H1 (cell line): Measurements from ENCODE around the gene NME4. TPM values are rescaled to one million over a fixed set of nuclear protein-coding genes. Genes with fewer than 3 reads are reported as not detected.

ENCODE experiments used
- CTCF ChIA-PET: fragments of 300-600 bp; sonication (Branson Sonifier 250); formaldehyde crosslinking; loops from one replicate; lab custom pipeline; 2021; ENCODE audit not compliant: partially characterized antibody; lab: Charles Lee
- POLR2A ChIA-PET: fragments of 300-600 bp; sonication (Branson Sonifier 250); formaldehyde crosslinking; loops from one replicate; lab custom pipeline; 2021; ENCODE audit warnings: inconsistent platforms; ENCODE audit not compliant: partially characterized antibody; lab: Charles Lee
- DNase-seq, 2 experiments: peaks; one replicate each; pipeline versions ENCODE4 v3.0.0 to v3.0.0-alpha.2; 2010 to 2022; ENCODE audit warnings: low spot score in 2 of 2, low read depth in 1 of 2, mixed read lengths in 1 of 2
- FAIRE-seq: peaks from 2 replicates; lab custom pipeline; 2011; peaks lifted over from hg19 to GRCh38; lab: Jason Lieb, UNC
- H2AFZ ChIP-seq: 2 replicates; pipeline ENCODE4 v1.8.1; 2012; ENCODE audit warnings: low read length, inconsistent platforms
- H2AK5ac ChIP-seq: 2 replicates; pipeline ENCODE4 v1.6.1; 2013; ENCODE audit warnings: low read depth, low read length
- H2BK120ac ChIP-seq: replicated peaks from 2 replicates; pipeline ENCODE3; 2013; ENCODE audit warnings: low read depth, low read length, inconsistent platforms
- H2BK12ac ChIP-seq: 2 replicates; pipeline ENCODE4 v1.6.1; 2013; ENCODE audit warnings: low read depth, low read length
- H2BK15ac ChIP-seq: 2 replicates; pipeline ENCODE4 v1.6.1; 2013; ENCODE audit warnings: low read length
- H2BK20ac ChIP-seq: 2 replicates; pipeline ENCODE4 v1.6.1; 2013; ENCODE audit warnings: low read length
- H2BK5ac ChIP-seq: 2 replicates; pipeline ENCODE4 v1.6.1; 2013; ENCODE audit warnings: low read depth, low read length
- H3K14ac ChIP-seq: 2 replicates; pipeline ENCODE4 v1.6.1; 2013; ENCODE audit warnings: inconsistent platforms; ENCODE audit not compliant: insufficient read length
- H3K18ac ChIP-seq: 2 replicates; pipeline ENCODE4 v1.6.1; 2013; ENCODE audit warnings: low read length; ENCODE audit errors: extremely low read depth
- H3K23ac ChIP-seq: 2 replicates; pipeline ENCODE4 v1.6.1; 2013; ENCODE audit warnings: inconsistent platforms; ENCODE audit not compliant: insufficient read length
- H3K23me2 ChIP-seq: 2 replicates; pipeline ENCODE4 v1.6.1; 2013; ENCODE audit warnings: low read depth, low read length
- H3K27ac ChIP-seq: 2 replicates; pipeline ENCODE4 v1.6.1; 2011; ENCODE audit warnings: low read depth, low read length, inconsistent platforms
- H3K27me3 ChIP-seq, 4 experiments: replicated peaks in 1 of 4; 1 replicate in 1 of 4; 2 replicates in 3 of 4; pipeline versions ENCODE4 v1.6.1 to v1.8.1; 2011 to 2013; ENCODE audit warnings: low read length in 3 of 4, mild to moderate bottlenecking in 3 of 4, inconsistent platforms in 2 of 4, mixed read lengths in 2 of 4, moderate library complexity in 1 of 4; ENCODE audit not compliant: control insufficient read depth in 3 of 4, insufficient read depth in 3 of 4; ENCODE audit errors: extremely low read depth in 1 of 4
- H3K36me3 ChIP-seq, 4 experiments: 2 replicates each; pipeline versions ENCODE4 v1.6.1 to v1.8.1; 2011 to 2013; ENCODE audit warnings: mild to moderate bottlenecking in 4 of 4, low read length in 3 of 4, moderate library complexity in 2 of 4, control low read depth in 1 of 4, inconsistent platforms in 1 of 4; ENCODE audit not compliant: insufficient read depth in 4 of 4, control insufficient read depth in 2 of 4
- H3K4ac ChIP-seq: replicated peaks from 2 replicates; pipeline ENCODE3; 2013; ENCODE audit warnings: low read length, low read depth, mixed read lengths, inconsistent platforms; ENCODE audit not compliant: insufficient read length
- H3K4me1 ChIP-seq, 4 experiments: replicated peaks in 1 of 4; 1 replicate in 1 of 4; 2 replicates in 3 of 4; pipeline versions ENCODE4 v1.6.1 to v1.8.1; 2011 to 2013; ENCODE audit warnings: low read length in 3 of 4, inconsistent platforms in 2 of 4, mixed read lengths in 1 of 4; ENCODE audit not compliant: insufficient read depth in 4 of 4, control insufficient read depth in 3 of 4
- H3K4me2 ChIP-seq, 2 experiments: 2 replicates each; pipeline versions ENCODE4 v1.6.1 to v1.8.1; 2011 to 2013; ENCODE audit warnings: low read depth in 2 of 2, low read length in 2 of 2, control low read depth in 1 of 2, inconsistent platforms in 1 of 2, mild to moderate bottlenecking in 1 of 2; ENCODE audit not compliant: insufficient read depth in 1 of 2
- H3K4me3 ChIP-seq, 4 experiments: fragments of 200-600, 300-600 bp in 1 of 4; sonication (generic), shearing (Covaris generic), sonication (Bioruptor Twin) in 1 of 4; 2 replicates each; pipeline versions ENCODE4 v1.5.1 to v1.8.1; 2011 to 2016; ENCODE audit warnings: low read length in 4 of 4, low read depth in 3 of 4, control low read depth in 2 of 4, inconsistent platforms in 2 of 4, mild to moderate bottlenecking in 2 of 4, mixed read lengths in 1 of 4, moderate library complexity in 1 of 4; ENCODE audit not compliant: insufficient read depth in 2 of 4; ENCODE audit errors: extremely low read depth in 1 of 4
- H3K56ac ChIP-seq: replicated peaks from 2 replicates; pipeline ENCODE3; 2013; ENCODE audit warnings: low read depth, mild to moderate bottlenecking, mixed read lengths, low read length, inconsistent platforms; ENCODE audit not compliant: insufficient read length
- H3K79me1 ChIP-seq: 2 replicates; pipeline ENCODE4 v1.6.1; 2013; ENCODE audit warnings: low read depth, low read length, control low read depth
- H3K79me2 ChIP-seq, 2 experiments: 2 replicates each; pipeline versions ENCODE4 v1.6.1 to v1.8.1; 2012 to 2013; ENCODE audit warnings: low read length in 2 of 2, mild to moderate bottlenecking in 2 of 2, inconsistent platforms in 1 of 2; ENCODE audit not compliant: insufficient read depth in 2 of 2, control insufficient read depth in 1 of 2
- H3K9ac ChIP-seq, 4 experiments: replicated peaks in 1 of 4; 1 replicate in 1 of 4; 2 replicates in 3 of 4; pipeline versions ENCODE4 v1.6.1 to v1.8.1; 2011 to 2013; ENCODE audit warnings: low read depth in 3 of 4, low read length in 3 of 4, control low read depth in 2 of 4, mild to moderate bottlenecking in 2 of 4, moderate library complexity in 2 of 4, inconsistent platforms in 1 of 4; ENCODE audit errors: extremely low read depth in 1 of 4
- H3K9me3 ChIP-seq, 2 experiments: 2 replicates each; pipeline versions ENCODE4 v1.6.1 to v1.8.1; 2012 to 2013; ENCODE audit warnings: mild to moderate bottlenecking in 2 of 2, moderate library complexity in 2 of 2, control low read depth in 1 of 2, inconsistent platforms in 1 of 2, low read depth in 1 of 2, low read length in 1 of 2, mixed read lengths in 1 of 2; ENCODE audit not compliant: insufficient read depth in 2 of 2
- H4K20me1 ChIP-seq, 2 experiments: replicated peaks in 1 of 2; 2 replicates each; pipeline versions ENCODE3 to v1.8.1; 2011 to 2013; ENCODE audit warnings: inconsistent platforms in 2 of 2, low read length in 2 of 2, mild to moderate bottlenecking in 1 of 2; ENCODE audit not compliant: insufficient read depth in 2 of 2, control insufficient read depth in 1 of 2
- H4K5ac ChIP-seq: 2 replicates; pipeline ENCODE4 v1.6.1; 2013; ENCODE audit warnings: low read length, low read depth, mixed read lengths, inconsistent platforms; ENCODE audit not compliant: insufficient read length
- H4K8ac ChIP-seq: 2 replicates; pipeline ENCODE4 v1.8.0; 2013; ENCODE audit warnings: mild to moderate bottlenecking, moderate library complexity, low read length, inconsistent platforms; ENCODE audit not compliant: insufficient read depth; ENCODE audit errors: extremely low read depth
- H4K91ac ChIP-seq: replicated peaks from 2 replicates; pipeline ENCODE3; 2013; ENCODE audit warnings: low read length, mixed read lengths, inconsistent platforms; ENCODE audit not compliant: insufficient read length
- CBX5 ChIP-seq: fragments of 300-800, 300-1000 bp; sonication (generic); IDR thresholded peaks from 2 replicates; pipeline ENCODE4 v1.7.1; 2016; ENCODE audit warnings: antibody characterized with exemption, low read length, low read depth
- EGR1 ChIP-seq: IDR thresholded peaks from 2 replicates; pipeline ENCODE4 v1.6.1; 2011; ENCODE audit warnings: low read depth, low read length, borderline replicate concordance
- MAX ChIP-seq: IDR thresholded peaks from 2 replicates; pipeline ENCODE4 v1.6.1; 2012; ENCODE audit warnings: inconsistent platforms
- RBBP5 ChIP-seq: IDR thresholded peaks from 2 replicates; pipeline ENCODE4 v1.7.1; 2012; ENCODE audit warnings: low read depth, mild to moderate bottlenecking, inconsistent platforms, low read length, moderate library complexity, borderline replicate concordance
- RNF2 ChIP-seq: fragments of 200-900, 300-1000 bp; sonication (generic); IDR thresholded peaks from 2 replicates; pipeline ENCODE4 v1.7.1; 2016; ENCODE audit warnings: borderline replicate concordance, low read depth, mild to moderate bottlenecking, antibody characterized with exemption, low read length; ENCODE audit not compliant: poor library complexity, severe bottlenecking; ENCODE audit errors: missing control alignments
- RXRA ChIP-seq: IDR thresholded peaks from 2 replicates; pipeline ENCODE4 v1.6.1; 2011; ENCODE audit warnings: low read depth, mild to moderate bottlenecking, low read length, moderate library complexity; ENCODE audit not compliant: insufficient read depth
- SAP30 ChIP-seq: fragments of 300-600 bp; sonication (generic); IDR thresholded peaks from 2 replicates; pipeline ENCODE4 v1.7.1; 2012; ENCODE audit warnings: low read length, moderate library complexity, mild to moderate bottlenecking, inconsistent platforms; ENCODE audit not compliant: insufficient read depth, insufficient replicate concordance
- SP1 ChIP-seq: IDR thresholded peaks from 2 replicates; pipeline ENCODE4 v1.6.1; 2011; ENCODE audit warnings: low read depth, low read length
- TAF7 ChIP-seq: optimal IDR thresholded peaks from 2 replicates; pipeline ENCODE3; 2011; ENCODE audit warnings: low read depth, mild to moderate bottlenecking, inconsistent platforms, low read length, moderate library complexity, borderline replicate concordance
- TEAD4 ChIP-seq: IDR thresholded peaks from 2 replicates; pipeline ENCODE4 v1.6.1; 2012; ENCODE audit warnings: low read depth, low read length, inconsistent platforms, mixed read lengths
- WGBS, 2 experiments: shearing (Covaris generic) in 1 of 2; methylation state at CpG; one replicate each; pipeline versions ENCODE4 v1.1.6 to v1.1.7; 2013 to 2015; ENCODE audit warnings: low lambda C conversion rate in 2 of 2, mixed read lengths in 2 of 2, inconsistent platforms in 1 of 2, low coverage in 1 of 2, missing lambda C conversion rate in 1 of 2; ENCODE audit not compliant: insufficient replicate concordance in 2 of 2, insufficient coverage in 1 of 2, insufficient read length in 1 of 2; ENCODE audit errors: extremely low coverage in 1 of 2, missing lambda C conversion rate in 1 of 2; 5-methylcytosine and 5-hydroxymethylcytosine counted together
- polyA plus RNA-seq, 7 experiments: library from polyadenylated mRNA; depleted of rRNA in 3 of 7; stranded (reverse) in 5 of 7; unstranded in 2 of 7; fragments of >200 nt in 5 of 7; fragments of 200-250 nt in 2 of 7; gene quantifications; 1 replicate in 5 of 7; 2 replicates in 1 of 7; 4 replicates in 1 of 7; pipeline versions ENCODE4 v1.2.1 to v1.2.3, GENCODE V29; 2011 to 2013; ENCODE audit warnings: missing spikeins in 2 of 7, mixed read lengths in 2 of 7
- total RNA-seq: library from RNA; stranded (reverse); fragmentation: NEBNext Ultra II Directional; extraction: Animal tissue kit (Norgen Biotek cat#: 25700); gene quantifications from 2 replicates; pipeline ENCODE4 v1.2.1, GENCODE V29; 2021

Gene NME4
- total and polyA plus RNA-seq, 2 of the 8 experiments (the other 6 are each of a cell fraction or from before 2014, with no cell fraction given): 408 to 863 TPM

DNA sequence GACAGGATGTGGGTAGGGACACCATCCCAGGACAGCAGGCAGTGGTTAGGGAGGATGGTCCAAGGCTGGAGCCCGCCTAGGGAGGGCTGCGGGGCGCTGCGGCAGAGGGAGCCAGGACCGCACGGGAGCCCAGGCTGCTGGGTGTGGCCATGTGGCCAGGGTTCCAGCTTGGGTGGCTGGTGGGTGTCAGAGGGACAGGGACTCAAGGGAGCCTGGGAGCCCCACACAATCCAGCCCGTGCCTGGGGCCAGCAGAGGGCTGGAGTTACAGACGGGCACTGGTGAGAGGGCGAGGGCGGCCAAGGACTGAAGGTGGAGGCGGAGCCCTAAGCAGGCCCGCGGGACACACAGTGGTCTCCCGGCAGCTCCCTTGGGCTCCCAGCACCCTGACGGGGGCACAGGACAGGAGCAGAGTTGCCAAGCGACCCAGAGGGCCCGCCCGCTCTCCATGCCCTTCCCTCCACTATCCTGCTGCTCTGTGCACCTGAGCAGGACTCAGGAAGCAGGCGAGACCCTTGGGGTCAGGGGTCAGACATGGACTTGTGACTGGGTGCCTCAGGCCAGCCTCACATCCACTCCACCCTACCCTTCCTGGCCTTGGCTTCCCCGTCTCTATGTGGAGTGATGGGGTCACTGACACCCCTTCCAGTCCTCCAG is 33.8 kb upstream of the NME4 start:
- Histone ChIP-seq H2BK5ac (no peak overlapping the region; the same call in 1 of the 2 replicates), H3K36me3 (peaks cover 2 to 11% (median 10%) of the 10 kb centered on the region in 4 experiments; a peak in 5 of 8 replicates), H4K91ac (no peak overlapping the region), H4K5ac (no peak overlapping the region), H3K4me2 (no peak overlapping the region), H3K4me1 (no peaks in the 10 kb centered on the region; a peak in 2 of 7 replicates), H3K79me1 (no peaks in the 10 kb centered on the region), H2AK5ac (no peak overlapping the region), H2BK20ac (no peak overlapping the region), H3K14ac (no peak overlapping the region), H4K8ac (no peak overlapping the region; the same call in 1 of the 2 replicates), H2BK15ac (no peak overlapping the region; the same call in 1 of the 2 replicates), H3K9ac (peak overlapping the region in 1 of 4 experiments; percentile 1; a peak in 1 of 7 replicates), H3K27me3 (no peaks in the 10 kb centered on the region), H3K23me2 (no peaks in the 10 kb centered on the region), H3K23ac (no peak overlapping the region), H2BK12ac (no peak overlapping the region), H3K4ac (no peak overlapping the region), H3K79me2 (no peaks in the 10 kb centered on the region), H3K56ac (no peak overlapping the region), H2BK120ac (no peak overlapping the region), H2AFZ (no peak overlapping the region), H3K9me3 (no peaks in the 10 kb centered on the region), H3K18ac (no peak overlapping the region), H4K20me1 (peaks cover 0 to 3% of the 10 kb centered on the region in 2 experiments), H3K4me3 (no peak overlapping the region), H3K27ac (no peak overlapping the region)
- 86% methylated on average over 20 of the region's 20 CpGs; no CpG with 5 or more reads in 1 of the 2 experiments for WGBS, 2 experiments
- TF ChIP-seq SP1 (no peak), EGR1 (no peak), TAF7 (no peak), TEAD4 (no peak), RBBP5 (no peak), RXRA (no peak), CBX5 (no peak), SAP30 (no peak), RNF2 (no peak), MAX (no peak)
- POLR2A ChIA-PET: interaction anchor here (1.3 to 2.4 kb wide), 5 partner anchors 9 to 135 kb away, joined by 3 to 7 read pairs (median 5); partner anchors contain the start of gene AXIN1
- DNase-seq (no peak), FAIRE-seq (no peak)
- CTCF ChIA-PET: interaction anchor here (1.2 to 2.7 kb wide), 17 partner anchors 16 to 298 kb away, joined by 3 to 15 read pairs (median 6); partner anchors contain the start of gene ARHGDIG
